Activated CD8-positive, alpha-beta T cell treated with anti-CD3 and anti-CD28 coated beads for 36 hours (primary cell): ENCODE results near the gene B4GALNT1. TPM values are rescaled to one million over a fixed set of nuclear protein-coding genes. Genes with fewer than 3 reads are reported as not detected.
A peak's percentile ranks its signal among the peaks of the same experiment; 100 is the strongest.
"Not testable (repeated sequence)": the region's sequence is repeated elsewhere in the genome, so short reads cannot be mapped to it uniquely, and the experiment has no call there.

Experiments used
- ATAC-seq: fragments of 200-7000 bp; cut with Tn5 transposase; one replicate; pipeline ENCODE4 v1.10.0; 2021; ENCODE audit warnings: mild to moderate bottlenecking, moderate library complexity
- CTCF ChIA-PET: fragments of 350-600 bp; sonication (Branson Sonifier 250); formaldehyde crosslinking; loops from one replicate; lab custom pipeline; 2021; ENCODE audit warnings: antibody characterized with exemption; lab: Charles Lee
- POLR2A ChIA-PET: fragments of 350-600 bp; sonication (Branson Sonifier 250); formaldehyde crosslinking; loops from one replicate; lab custom pipeline; 2021; ENCODE audit warnings: antibody characterized with exemption; lab: Charles Lee
- DNase-seq: peaks from one replicate; pipeline ENCODE4 v3.0.0-alpha.2; 2020
- H3K27ac Mint-ChIP-seq: one replicate; pipeline ENCODE4 v1.8.0; 2021; ENCODE audit warnings: mild to moderate bottlenecking, mixed read lengths
- H3K27me3 Mint-ChIP-seq: one replicate; pipeline ENCODE4 v1.8.0; 2021; ENCODE audit warnings: mixed read lengths
- H3K36me3 Mint-ChIP-seq: one replicate; pipeline ENCODE4 v1.8.0; 2021; ENCODE audit warnings: low read depth, mixed read lengths
- H3K4me1 Mint-ChIP-seq: one replicate; pipeline ENCODE4 v1.8.0; 2021; ENCODE audit warnings: low read depth, mixed read lengths
- H3K4me3 Mint-ChIP-seq: one replicate; pipeline ENCODE4 v1.8.0; 2021; ENCODE audit warnings: mild to moderate bottlenecking, moderate library complexity, mixed read lengths
- H3K9me3 Mint-ChIP-seq: one replicate; pipeline ENCODE4 v1.8.0; 2021; ENCODE audit warnings: mixed read lengths
- CTCF ChIP-seq: fragments of 200-600 bp; IDR thresholded peaks from one replicate; pipeline ENCODE4 v1.8.0; 2022; ENCODE audit warnings: antibody characterized with exemption, mild to moderate bottlenecking
- intact Hi-C: fragments of 100-400 bp; cut with micrococcal nuclease; formaldehyde crosslinking; loops from one replicate; pipeline ENCODE4 v1.10.0; 2022
- total RNA-seq, 2 experiments: library from RNA; stranded (reverse); gene quantifications; one replicate each; pipeline ENCODE4 v1.2.3, GENCODE V29; 2021

B4GALNT1 gene
- total RNA-seq, 2 experiments from 2014 or later = 0.61 to 1.4 TPM

- Mint-ChIP-seq H3K4me3 (peak overlapping the region; percentile 79), H3K27ac (peak overlapping the region; percentile 73), H3K9me3 (no peaks in the 10 kb centered on the region), H3K27me3 (no peaks in the 10 kb centered on the region), H3K4me1 (peaks cover 24% of the 10 kb centered on the region), H3K36me3 (peaks cover 6% of the 10 kb centered on the region)
- ATAC-seq (no peak), DNase-seq (no peak)
- ChIA-PET CTCF (interaction anchor here (0.9 to 4.6 kb wide), 5 partner anchors 8 to 30 kb away, joined by 3 to 53 read pairs (median 6); partner anchors contain the start of gene ARHGEF25), POLR2A (interaction anchor here (0.8 to 4.2 kb wide), 7 partner anchors 8 to 28 kb away, joined by 3 to 21 read pairs (median 11); partner anchors contain the start of gene ARHGEF25)
- no peak for TF ChIP-seq CTCF
- intact Hi-C loops = no loop called here
Observed at GRCh38 chr12:57591782-57592325, 41.1 kb downstream of the B4GALNT1 start.

GRCh38 chr12:57590864-57591781 is 41.9 kb downstream of the B4GALNT1 start, which contains the start of gene PIP4K2C:
PIP4K2C (plus strand) TSS chr12:57591192; CDS start chr12:57591290, 98 bp downstream.
- CTCF ChIA-PET = interaction anchor here (0.9 to 4.6 kb wide), 7 partner anchors 8 to 151 kb away, joined by 3 to 53 read pairs (median 6); partner anchors contain the start of gene ARHGEF25
- intact Hi-C loops = loop anchor here (1.0 kb wide), 1 partner anchor 35 kb away; no protein-coding TSS in a partner anchor
- H3K36me3 Mint-ChIP-seq = peaks cover 6% of the 10 kb centered on the region
- peak; percentile 85 for DNase-seq
- H3K4me3 Mint-ChIP-seq = peak within 1 kb of the TSS; percentile 79
- H3K27ac Mint-ChIP-seq = peak within 1 kb of the TSS; percentile 77
- peaks cover 24% of the 10 kb centered on the region for H3K4me1 Mint-ChIP-seq
- POLR2A ChIA-PET = interaction anchor here (0.7 to 4.2 kb wide), 9 partner anchors 9 to 99 kb away, joined by 3 to 21 read pairs (median 7); partner anchors contain the start of gene ARHGEF25
- no peak for TF ChIP-seq CTCF
- H3K27me3 Mint-ChIP-seq = no peaks in the 10 kb centered on the region
- no peaks in the 10 kb centered on the region for H3K9me3 Mint-ChIP-seq
- ATAC-seq = peak; percentile 97

- DNase-seq (no peak), ATAC-seq (peak; percentile 1)
- intact Hi-C loops = loop anchor here (1.0 kb wide), 1 partner anchor 36 kb away; no protein-coding TSS in a partner anchor
- H3K36me3 Mint-ChIP-seq = peaks cover 3% of the 10 kb centered on the region
- peak overlapping the region; percentile 77 for H3K27ac Mint-ChIP-seq
- H3K4me1 Mint-ChIP-seq = peaks cover 24% of the 10 kb centered on the region
- H3K4me3 Mint-ChIP-seq = peak overlapping the region; percentile 79
- TF ChIP-seq CTCF = no peak
- no peaks in the 10 kb centered on the region for H3K27me3 Mint-ChIP-seq
- CTCF ChIA-PET = interaction anchor here (1.0 to 4.6 kb wide), 4 partner anchors 8 to 151 kb away, joined by 3 to 53 read pairs (median 6); partner anchors contain the start of gene ARHGEF25
- no peaks in the 10 kb centered on the region for H3K9me3 Mint-ChIP-seq
- POLR2A ChIA-PET = interaction anchor here (1.1 to 4.2 kb wide), 6 partner anchors 9 to 29 kb away, joined by 4 to 21 read pairs (median 12); partner anchors contain the start of gene ARHGEF25
Observed at GRCh38 chr12:57590479-57590863, 42.5 kb downstream of the B4GALNT1 start.

GRCh38 chr12:57588951-57589610 is 43.9 kb downstream of the B4GALNT1 start:
- H3K27me3 Mint-ChIP-seq, H3K4me3 Mint-ChIP-seq, H3K9me3 Mint-ChIP-seq, H3K27ac Mint-ChIP-seq, H3K36me3 Mint-ChIP-seq, DNase-seq, CTCF ChIA-PET, intact Hi-C loops, ATAC-seq, POLR2A ChIA-PET: not testable (repeated sequence)
- peaks cover 24% of the 10 kb centered on the region for H3K4me1 Mint-ChIP-seq
